GM18508 (cell line): ENCODE measurements around the gene DCST2.

Experiments used
- ATAC-seq: cut with Tn5 transposase; IDR thresholded peaks from one replicate; pipeline ENCODE4 v1.9.1; 2021; ENCODE audit warnings: moderate number of reproducible peaks; ENCODE audit not compliant: insufficient read depth, unreplicated experiment

The DCST2 gene

DNA sequence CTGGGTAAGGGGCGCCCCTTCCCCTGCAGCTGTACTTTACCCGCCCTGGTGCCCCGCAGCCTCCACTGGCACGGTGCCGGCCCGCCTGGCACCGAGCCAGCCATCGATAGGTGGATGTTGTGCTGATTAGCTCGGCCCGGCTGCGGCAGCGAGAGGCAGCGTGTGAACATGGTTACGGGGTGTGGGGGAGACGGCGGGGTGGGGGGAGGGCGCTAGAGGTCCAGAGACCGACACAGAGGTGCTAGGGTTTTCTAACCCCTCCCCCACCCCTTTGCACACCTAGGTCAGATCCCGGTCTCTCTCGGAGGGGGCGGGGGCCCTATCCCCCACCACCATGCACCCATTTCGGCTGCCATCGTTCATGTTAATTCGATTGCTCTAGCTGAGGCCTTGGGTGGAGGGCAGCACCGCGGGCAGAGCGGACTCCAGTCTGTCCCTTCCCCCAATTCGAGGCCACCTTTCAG is 36.6 kb upstream of the DCST2 start:
- no peak for ATAC-seq

DNA sequence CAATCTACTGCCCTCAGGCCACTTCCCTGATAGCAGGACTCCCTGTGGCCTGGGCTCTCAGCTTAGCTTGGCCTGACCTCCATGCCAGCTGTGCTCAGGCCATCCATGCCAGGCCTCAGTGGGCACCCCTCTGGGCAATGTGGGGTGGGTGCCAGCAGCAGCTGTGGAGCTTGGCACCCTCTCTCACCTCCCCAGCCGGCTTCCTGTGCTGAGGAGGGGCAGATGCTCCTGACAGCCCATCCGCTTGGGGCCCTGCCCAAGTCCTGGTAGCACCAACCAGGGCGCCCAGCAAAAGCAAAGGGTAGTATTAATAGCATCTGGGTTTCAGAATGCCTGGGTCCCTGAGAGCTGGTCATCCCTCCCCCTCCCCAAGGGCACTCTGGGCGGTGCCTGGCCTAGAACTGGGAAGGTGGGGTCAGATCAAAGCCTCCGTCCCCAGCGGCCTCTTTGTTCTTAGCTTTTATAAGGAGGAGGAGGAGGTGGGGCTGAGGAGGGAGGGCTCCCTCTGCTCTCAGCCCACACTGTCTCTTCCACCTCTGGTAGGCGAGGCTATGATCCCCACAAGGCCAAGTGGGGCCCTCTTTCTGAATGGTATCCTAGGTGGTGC is 36.1 kb upstream of the DCST2 start:
- no peak for ATAC-seq

DNA sequence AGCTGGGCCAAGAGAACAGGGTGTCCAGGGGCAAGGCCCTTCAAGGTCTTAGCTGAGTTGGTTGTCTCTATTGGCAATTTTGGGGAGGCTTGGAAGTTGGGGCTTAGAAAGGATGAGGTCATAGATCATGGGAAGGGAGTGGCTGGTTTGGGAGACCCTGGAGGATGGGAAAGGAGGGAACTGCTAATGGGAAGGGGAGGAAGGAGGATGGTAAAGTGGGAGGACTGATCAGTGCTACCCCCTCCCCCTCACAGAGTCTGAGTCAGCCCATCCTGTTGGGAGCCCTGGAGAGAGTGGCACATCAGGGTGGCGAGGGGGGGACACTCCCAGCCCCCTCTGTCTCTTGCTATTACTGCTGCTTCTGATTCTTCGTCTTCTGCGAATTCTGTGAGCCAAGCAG is 35.0 kb upstream of the DCST2 start:
- no peak for ATAC-seq

DNA sequence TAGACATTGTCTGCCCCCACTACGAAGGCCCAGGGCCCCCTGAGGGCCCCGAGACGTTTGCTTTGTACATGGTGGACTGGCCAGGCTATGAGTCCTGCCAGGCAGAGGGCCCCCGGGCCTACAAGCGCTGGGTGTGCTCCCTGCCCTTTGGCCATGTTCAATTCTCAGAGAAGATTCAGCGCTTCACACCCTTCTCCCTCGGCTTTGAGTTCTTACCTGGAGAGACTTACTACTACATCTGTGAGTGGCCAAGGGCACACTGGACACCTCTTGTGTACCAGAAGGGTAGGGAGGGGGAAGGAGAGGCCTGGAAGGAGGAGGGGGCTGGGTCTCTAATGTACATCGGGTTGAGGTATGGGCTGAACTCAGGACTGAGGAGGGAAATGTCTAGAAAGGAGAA is 33.2 kb upstream of the DCST2 start:
- no peak for ATAC-seq

DNA sequence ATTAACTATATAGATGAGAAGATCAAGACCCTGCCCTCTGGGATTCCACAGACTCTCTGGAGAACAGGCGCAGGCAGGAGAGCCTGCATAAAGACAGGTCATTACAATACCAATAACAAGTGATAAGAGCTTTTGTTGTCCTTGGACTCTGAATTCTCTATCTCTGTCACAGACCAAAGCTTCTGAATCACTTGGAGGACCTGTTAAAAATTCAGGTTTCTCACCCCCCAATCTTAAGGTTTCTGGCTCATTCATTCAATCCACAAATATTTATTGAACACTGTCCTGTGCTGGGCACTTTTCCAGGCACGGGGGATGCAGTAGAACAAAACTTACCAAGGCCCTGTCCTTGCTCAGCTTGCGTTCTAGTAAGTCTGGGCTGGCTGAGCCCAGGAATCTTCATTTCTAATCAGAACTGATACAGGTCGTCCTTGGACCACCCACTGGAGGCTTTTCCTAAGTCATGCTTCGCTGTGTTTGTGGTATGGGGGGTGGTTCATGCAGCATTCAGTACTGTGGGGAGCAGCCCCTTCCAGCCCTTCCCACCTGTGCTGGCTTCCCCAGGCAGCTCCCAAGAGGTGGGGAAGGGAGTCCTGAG is 31.4 kb upstream of the DCST2 start:
- ATAC-seq = no peak

DNA sequence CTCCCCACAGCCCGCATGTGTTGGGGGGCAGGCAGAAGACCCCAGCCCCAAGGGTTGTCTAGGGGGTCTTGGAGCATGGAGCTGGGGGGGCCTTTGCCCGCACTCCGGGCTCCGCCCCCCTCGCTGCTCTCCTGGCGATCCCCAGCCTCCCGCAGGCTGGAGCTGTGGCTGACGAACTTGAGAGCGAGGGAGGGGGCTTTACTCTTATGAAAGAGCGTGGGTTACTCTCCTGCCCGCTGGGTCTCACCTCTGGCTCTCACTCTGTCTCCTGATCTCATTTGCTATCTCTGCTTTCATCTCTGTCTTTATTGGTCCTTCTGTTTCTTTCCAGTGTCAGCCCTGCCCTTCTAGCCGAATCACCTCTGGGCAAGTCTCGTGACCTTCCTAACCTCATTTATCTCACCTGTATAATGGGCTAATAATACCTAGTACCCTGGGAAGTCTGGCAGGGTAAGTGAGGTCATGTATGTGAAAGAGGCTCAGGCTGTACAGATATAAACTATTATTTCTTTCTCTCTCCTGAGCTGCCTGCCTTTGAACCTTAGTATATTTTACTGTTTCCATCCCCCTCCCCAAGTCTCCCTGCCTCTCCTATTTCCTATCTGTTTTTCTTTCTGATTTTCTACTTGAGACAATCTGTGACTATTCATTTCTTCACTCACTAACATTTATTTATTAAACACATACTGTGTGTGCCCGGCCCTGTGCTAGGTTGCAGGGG is 30.7 kb upstream of the DCST2 start:
- no peak for ATAC-seq

DNA sequence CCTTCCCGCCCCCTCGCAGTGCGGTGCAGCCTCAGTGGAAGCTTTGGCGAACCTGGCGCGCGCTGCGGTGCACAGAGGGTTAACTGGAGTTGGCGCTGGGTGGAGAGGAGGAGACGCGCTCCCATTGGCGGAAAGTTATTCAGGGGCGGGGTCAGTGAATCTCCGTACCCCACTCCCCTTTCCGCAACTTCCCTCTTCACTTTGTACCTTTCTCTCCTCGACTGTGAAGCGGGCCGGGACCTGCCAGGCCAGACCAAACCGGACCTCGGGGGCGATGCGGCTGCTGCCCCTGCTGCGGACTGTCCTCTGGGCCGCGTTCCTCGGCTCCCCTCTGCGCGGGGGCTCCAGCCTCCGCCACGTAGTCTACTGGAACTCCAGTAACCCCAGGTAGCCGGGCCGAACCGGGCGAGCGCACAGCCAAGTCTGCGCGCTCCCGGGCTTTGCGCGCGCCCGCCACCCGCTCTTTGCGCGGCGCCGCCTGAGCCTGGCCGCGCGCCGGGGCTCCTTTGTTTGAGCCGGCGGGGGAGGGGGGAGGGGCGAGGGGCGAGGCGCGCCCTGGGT is 30.0 kb upstream of the DCST2 start, which contains the start of gene EFNA4:
Gene EFNA4, plus strand, starts transcription at position 191 of the 561 bp plus-strand sequence. Its CDS starts 84 bp downstream, at position 275.
- peak; percentile 49 for ATAC-seq

DNA sequence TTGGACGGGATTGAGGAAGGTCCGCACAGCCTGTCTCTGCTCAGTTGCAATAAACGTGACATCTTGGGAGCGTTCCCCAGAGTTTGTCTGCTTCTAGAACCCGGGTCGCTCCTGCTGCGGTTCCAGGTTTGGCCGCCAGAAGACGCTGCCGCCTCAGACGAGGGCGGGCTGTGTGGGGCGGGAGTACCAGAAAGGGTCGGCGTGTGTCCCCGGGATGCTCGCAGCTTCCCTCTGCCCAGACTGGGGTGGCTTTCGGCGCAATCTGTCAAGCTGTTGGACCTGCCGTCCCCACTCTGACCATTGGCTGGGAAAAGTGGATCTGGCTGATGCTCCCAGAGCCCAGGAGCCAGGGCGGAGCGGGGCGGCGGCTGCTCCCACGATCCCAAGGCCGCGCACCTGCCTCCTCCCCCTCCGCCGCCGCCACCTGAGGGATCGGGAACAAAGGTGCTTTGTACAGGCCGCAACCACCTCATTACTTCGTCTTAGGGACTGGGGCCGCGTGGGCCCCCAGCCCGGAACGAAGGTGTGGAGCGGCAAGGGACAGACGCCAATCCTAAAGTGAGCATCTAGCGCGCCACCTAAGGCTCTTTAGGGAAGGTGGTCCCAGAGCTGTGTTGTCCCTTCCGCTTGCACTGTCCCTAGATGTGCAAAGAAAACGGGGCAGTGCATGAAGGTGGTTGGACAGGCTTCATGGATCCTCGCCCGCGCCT is 29.3 kb upstream of the DCST2 start:
- no peak for ATAC-seq

DNA sequence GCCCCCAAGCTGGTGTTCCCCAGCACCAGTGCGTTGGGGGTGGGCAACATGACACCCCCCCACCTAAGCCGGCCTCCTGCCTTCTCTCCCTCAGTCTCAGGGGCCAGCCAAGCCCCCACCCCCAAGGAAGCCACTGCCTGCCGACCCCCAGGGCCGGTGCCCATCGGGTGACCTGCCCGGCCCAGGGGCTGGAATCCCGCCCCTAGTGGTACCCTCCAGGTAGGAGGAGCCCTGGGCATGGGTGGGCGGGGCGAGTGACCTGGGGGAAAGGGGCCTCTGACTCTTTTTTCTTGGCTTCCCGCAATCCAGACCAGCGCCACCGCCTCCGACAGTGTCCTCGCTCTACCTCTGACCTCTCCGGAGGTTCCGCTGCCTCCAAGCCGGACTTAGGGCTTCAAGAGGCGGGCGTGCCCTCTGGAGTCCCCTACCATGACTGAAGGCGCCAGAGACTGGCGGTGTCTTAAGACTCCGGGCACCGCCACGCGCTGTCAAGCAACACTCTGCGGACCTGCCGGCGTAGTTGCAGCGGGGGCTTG is 28.6 kb upstream of the DCST2 start:
- ATAC-seq = no peak

DNA sequence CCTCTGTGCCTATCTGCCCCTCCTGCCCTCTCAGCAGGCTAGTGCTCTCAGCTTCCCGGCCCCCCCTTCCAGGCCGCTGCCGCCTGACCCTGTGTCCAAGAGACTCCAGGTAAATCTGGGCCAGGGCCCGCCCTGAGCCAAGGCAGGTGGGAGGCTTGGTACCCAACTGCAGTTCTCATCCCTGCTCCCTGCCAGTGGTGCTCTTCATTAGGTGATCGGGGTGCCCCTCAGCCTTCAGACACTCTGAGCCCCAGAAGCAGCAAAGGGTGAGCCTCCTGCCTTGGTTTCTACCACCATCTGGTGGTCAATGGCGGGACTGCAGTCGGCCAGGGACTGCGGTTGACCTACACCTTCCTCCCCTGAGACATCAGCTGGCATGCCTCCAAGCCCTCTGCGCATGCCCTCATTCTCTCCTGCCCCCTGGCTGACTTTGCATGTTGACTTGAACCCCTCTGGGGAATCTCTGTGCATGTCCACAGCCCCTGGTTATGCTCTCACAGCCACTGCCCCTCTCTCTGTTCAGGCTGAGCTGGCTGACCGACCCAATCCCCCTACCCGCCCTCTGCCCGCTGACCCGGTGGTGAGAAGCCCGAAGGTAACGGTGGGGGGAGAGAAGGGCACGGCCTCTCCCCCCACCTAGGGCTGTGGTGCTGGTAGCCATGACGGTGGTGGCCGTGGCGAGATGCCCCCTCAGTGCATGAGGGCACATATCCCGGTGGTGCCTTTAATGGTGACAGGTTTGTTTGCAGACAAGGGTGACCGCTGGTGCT is 28.0 kb upstream of the DCST2 start:
- no peak for ATAC-seq

DNA sequence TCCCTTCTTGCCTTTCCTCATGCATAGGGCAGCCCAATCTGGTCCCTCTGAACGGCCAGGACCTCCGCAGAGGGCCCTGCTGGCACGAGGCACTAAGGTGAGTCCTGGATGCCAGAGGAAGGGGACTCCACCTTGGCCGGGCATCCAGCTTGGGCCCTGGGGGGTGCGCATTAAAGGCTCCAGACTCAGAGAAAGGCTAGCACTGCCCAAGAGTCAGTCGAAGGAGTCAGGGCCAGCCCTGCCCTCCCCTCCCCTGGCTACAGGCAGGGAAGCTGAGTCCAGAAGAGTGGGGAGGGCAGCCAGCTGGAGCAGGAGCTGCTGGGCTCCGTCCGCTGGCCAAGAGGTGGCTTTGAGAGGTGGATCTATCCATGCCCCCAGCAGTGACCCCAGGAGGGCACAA is 27.2 kb upstream of the DCST2 start:
- no peak for ATAC-seq

DNA sequence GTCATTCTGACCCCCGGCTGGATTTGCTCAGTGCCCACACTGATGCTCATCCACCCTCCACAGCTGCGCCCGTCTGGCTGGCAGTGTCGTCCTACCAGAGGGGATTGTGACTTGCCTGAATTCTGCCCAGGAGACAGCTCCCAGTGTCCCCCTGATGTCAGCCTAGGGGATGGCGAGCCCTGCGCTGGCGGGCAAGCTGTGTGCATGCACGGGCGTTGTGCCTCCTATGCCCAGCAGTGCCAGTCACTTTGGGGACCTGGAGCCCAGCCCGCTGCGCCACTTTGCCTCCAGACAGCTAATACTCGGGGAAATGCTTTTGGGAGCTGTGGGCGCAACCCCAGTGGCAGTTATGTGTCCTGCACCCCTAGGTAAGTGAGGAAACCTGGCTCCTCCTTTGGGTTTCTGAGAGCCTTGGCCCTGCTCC is 24.2 kb upstream of the DCST2 start:
- ATAC-seq = no peak

DNA sequence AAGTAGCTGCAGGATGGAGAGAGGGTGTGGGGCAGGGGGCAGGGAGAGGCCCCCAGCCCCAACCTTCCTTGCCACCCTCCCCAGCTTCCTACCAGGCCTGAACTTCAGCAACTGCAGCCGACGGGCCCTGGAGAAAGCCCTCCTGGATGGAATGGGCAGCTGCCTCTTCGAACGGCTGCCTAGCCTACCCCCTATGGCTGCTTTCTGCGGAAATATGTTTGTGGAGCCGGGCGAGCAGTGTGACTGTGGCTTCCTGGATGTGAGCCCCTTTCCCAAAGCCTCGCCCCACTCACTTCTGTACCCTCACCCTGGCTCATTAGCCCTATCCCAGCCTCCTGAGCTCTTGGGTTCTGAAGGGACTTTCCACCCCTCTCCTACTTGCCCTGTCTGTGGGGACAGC is 23.5 kb upstream of the DCST2 start:
- ATAC-seq = no peak

DNA sequence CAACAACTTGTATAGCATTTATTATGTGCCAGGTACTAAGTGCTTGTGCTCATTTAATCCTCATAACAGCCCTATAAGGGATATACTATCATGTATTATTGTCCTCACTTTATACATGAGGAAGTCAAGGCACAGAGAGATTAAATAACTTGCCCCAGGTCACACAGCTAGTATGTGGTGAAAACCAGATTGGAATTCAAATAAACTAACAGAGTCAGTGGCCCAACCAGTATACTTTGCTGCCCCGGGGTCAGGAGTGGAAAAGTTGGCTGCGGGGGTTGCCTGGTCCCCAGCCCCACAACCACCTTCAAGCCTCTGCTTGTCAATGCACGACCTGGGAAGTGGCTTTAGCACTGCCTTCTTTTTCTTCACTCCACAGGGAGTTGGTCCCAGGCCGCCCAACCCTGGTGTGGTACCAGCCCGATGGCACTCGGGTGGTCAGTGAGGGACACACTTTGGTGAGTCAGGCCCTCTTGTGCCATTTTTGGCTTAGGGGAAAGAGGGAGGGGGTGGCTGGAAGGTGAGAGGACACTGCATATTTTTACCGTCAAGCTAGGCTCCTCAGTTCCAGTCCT is 20.0 kb upstream of the DCST2 start:
- ATAC-seq = no peak

DNA sequence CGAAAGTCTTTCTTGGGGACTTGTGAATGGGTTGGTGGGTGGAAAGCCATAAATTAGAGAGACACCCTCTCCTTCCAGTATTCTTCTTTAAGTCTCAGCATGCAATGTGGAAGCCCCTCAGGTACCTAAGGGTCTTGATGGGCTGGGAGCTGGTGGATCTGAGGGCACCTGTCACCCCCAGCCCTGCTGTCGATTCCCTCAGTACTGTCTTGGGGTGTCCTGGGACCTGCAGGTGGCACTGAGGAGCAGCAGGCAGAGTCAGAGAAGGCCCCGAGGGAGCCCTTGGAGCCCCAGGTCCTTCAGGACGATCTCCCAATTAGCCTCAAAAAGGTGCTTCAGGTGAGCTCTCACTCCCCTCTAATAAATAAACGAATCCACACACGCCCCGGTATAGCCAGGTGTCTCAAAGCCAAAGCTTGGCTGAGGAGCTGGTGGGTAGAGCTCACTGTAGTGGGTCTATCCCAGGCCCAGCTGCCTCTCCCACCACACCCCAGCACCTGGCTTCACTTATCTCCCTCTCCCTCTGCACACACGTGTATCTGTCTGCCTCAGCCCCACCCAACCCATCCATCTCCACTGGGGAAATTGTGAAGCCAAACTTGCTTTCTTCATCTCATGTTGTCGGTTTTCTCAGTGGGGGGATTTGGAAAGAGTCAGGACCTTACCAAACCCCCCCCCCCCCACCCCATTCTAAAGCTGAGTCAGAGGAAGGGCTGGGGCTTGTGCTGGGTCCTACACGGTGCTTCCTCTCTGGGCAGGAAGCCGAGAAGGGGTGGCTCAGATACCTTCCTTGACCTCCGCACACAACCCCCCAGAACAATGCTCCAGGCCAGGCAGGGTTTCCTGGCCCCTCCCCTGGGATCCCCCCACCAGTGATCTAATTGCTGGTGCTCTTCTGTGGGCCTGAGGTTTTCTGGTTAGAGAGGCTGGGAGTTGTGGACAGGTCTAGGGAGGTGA is 19.1 kb upstream of the DCST2 start:
- ATAC-seq = no peak

DNA sequence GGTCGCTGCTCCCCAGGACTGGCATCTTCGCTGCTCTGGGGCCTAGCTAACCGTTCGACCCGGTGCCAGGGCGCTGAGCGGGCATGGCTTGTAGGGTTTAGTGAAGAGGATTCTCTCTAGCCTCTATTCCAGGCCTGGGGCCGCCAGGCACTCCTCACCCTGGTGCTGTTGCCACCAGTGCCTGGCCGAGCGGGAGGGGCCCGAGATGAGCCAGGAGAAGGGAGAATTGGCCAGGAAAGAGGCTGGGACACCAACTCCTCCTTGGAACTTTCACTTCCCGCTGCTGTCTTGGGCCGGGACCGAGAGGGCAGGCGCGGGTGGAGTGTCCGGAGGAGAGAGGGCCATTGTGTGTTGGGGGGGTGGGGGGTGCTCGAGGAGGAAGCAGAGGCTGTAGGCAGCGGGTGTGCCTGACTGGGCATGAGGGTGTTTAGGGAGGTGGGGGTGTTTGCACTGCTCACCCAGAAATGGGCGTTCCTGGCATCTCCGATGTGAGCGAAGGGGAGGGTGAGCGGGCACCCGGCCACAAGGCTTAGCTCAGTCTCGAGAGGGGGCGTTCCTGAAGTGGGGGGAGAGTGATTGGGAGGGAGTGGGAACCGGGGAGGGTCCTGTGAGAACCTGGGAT is 18.3 kb upstream of the DCST2 start:
- no peak for ATAC-seq

DNA sequence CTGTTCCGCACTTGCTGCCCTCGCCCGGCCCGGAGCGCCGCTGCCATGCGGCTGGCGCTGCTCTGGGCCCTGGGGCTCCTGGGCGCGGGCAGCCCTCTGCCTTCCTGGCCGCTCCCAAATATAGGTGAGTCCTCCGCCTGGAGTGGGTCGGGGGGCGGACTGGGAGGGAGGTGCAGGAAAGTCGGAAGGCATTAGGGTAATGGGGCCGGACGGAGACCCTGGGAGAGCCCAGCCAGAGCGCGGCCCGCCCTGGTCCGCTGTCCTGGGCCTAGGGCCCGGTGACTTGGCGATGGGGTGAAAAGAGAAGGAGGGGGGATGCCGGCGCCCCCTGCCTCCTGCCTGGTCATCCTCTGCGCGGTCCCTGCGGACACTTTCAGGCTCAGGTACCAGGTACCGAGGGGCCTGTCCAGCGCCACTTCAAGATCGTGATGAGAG is 17.8 kb upstream of the DCST2 start:
- no peak for ATAC-seq
